ENCODE results near the gene UBE2E1. TPM values are rescaled to one million over a fixed set of nuclear protein-coding genes. Genes with fewer than 3 reads are reported as not detected.

UBE2E1 gene
- total and polyA plus RNA-seq, 7 experiments from 2014 or later = 5.2 to 80.0 (median 65.8) TPM

GRCh38 chr3:23762214-23762613, 43.5 kb upstream of the UBE2E1 start:
- POLR2A ChIA-PET = no interaction called here
- CTCF ChIA-PET = no interaction called here
- peak overlapping the region in 3 of 10 donors; percentile 16 to 30 (median 19) for H3K4me3 Mint-ChIP-seq
- no peak for DNase-seq
- H3K27me3 Mint-ChIP-seq = no peaks in the 10 kb centered on the region
- no peaks in the 10 kb centered on the region for H3K9me3 Mint-ChIP-seq
- Histone ChIP-seq H3K4me1 (ENCODE audit: control insufficient read depth in 2 of 2, insufficient read depth in 2 of 2, low read length in 2 of 2) (peaks cover 0 to 27% of the 10 kb centered on the region in 2 donors), H3K27ac (ENCODE audit: low read depth, low read length) (no peak overlapping the region), H3K36me3 (ENCODE audit: control insufficient read depth in 2 of 3, insufficient read depth in 3 of 3, low read length in 3 of 3) (no peaks in the 10 kb centered on the region), H3K4me3 (ENCODE audit: low read length) (no peak overlapping the region), H3K9me3 (ENCODE audit: control insufficient read depth in 2 of 3, low read length in 3 of 3) (no peaks in the 10 kb centered on the region), H3K27me3 (ENCODE audit: control insufficient read depth in 2 of 2, insufficient read depth in 2 of 2, low read length in 2 of 2) (no peaks in the 10 kb centered on the region)
- ATAC-seq = peak; percentile 29
- intact Hi-C loops (cut with micrococcal nuclease) = no loop called here
- H3K27ac Mint-ChIP-seq = peak overlapping the region in 1 of 9 donors; percentile 62
- peaks cover 2 to 22% (median 10%) of the 10 kb centered on the region in 7 donors for H3K4me1 Mint-ChIP-seq
- H3K36me3 Mint-ChIP-seq = no peaks in the 10 kb centered on the region

DNA sequence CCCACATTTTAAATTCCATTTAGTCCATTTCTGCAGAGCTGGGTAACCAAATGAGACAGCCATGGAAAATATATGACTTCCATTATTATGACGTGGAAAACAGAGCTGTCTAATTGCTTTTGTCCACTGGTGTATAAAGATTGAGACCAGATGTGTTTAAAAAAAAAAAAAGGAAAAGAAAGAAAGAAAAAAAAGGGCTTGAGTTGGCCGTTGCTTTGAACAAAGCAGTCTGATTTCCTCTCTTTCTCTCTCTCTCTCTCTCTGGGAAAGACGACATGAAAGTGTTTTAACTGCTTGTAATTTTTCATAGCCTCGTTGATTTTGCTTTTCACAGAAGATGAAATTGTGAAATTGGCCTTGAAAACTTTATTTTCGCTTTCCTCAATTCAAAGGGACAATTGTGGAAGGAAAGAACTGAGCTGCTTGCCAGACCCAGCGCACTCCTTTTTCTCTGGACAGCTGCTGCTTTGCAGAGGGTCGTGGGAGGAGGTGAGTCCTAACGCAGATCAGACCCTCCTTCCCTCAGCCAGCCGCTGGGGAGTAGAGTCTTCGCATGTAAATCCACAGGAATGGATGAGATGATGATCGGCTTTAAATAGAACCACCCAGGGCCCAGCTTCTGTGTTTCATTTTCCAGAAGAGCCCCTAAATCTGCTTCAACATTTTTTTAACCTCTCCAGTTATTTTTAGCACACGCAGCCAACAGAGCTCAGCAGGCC, 42.8 kb upstream of the UBE2E1 start:
- no peak for ATAC-seq
- H3K9me3 ChIP-seq (ENCODE audit: control insufficient read depth in 2 of 3, low read length in 3 of 3) = no peaks in the 10 kb centered on the region
- Mint-ChIP-seq H3K27ac (peak overlapping the region in 1 of 9 donors; percentile 62), H3K4me3 (peak overlapping the region in 4 of 10 donors; percentile 16 to 42 (median 24)), H3K4me1 (peaks cover 2 to 22% (median 10%) of the 10 kb centered on the region in 7 donors), H3K9me3 (no peaks in the 10 kb centered on the region), H3K36me3 (no peaks in the 10 kb centered on the region), H3K27me3 (no peaks in the 10 kb centered on the region)
- no peak overlapping the region for H3K4me3 ChIP-seq (ENCODE audit: low read length)
- no peaks in the 10 kb centered on the region for H3K27me3 ChIP-seq (ENCODE audit: control insufficient read depth in 2 of 2, insufficient read depth in 2 of 2, low read length in 2 of 2)
- peaks cover 0 to 27% of the 10 kb centered on the region in 2 donors for H3K4me1 ChIP-seq (ENCODE audit: control insufficient read depth in 2 of 2, insufficient read depth in 2 of 2, low read length in 2 of 2)
- no peaks in the 10 kb centered on the region for H3K36me3 ChIP-seq (ENCODE audit: control insufficient read depth in 2 of 3, insufficient read depth in 3 of 3, low read length in 3 of 3)
- ChIA-PET CTCF (no interaction called here), POLR2A (no interaction called here)
- DNase-seq = no peak
- H3K27ac ChIP-seq (ENCODE audit: low read depth, low read length) = no peak overlapping the region
- intact Hi-C loops (cut with micrococcal nuclease) = no loop called here

- no peaks in the 10 kb centered on the region for H3K27me3 Mint-ChIP-seq
- Histone ChIP-seq H3K27me3 (ENCODE audit: control insufficient read depth in 2 of 2, insufficient read depth in 2 of 2, low read length in 2 of 2) (no peaks in the 10 kb centered on the region), H3K9me3 (ENCODE audit: control insufficient read depth in 2 of 3, low read length in 3 of 3) (no peaks in the 10 kb centered on the region), H3K27ac (ENCODE audit: low read depth, low read length) (no peak overlapping the region), H3K36me3 (ENCODE audit: control insufficient read depth in 2 of 3, insufficient read depth in 3 of 3, low read length in 3 of 3) (no peaks in the 10 kb centered on the region), H3K4me1 (ENCODE audit: control insufficient read depth in 2 of 2, insufficient read depth in 2 of 2, low read length in 2 of 2) (peaks cover 0 to 23% of the 10 kb centered on the region in 2 donors), H3K4me3 (ENCODE audit: low read length) (no peak overlapping the region)
- H3K9me3 Mint-ChIP-seq = no peaks in the 10 kb centered on the region
- DNase-seq (no peak), ATAC-seq (no peak)
- peaks cover 2 to 18% (median 10%) of the 10 kb centered on the region in 7 donors for H3K4me1 Mint-ChIP-seq
- intact Hi-C loops (cut with micrococcal nuclease) = no loop called here
- H3K36me3 Mint-ChIP-seq = no peaks in the 10 kb centered on the region
- ChIA-PET CTCF (no interaction called here), POLR2A (no interaction called here)
- H3K4me3 Mint-ChIP-seq = no peak overlapping the region
- no peak overlapping the region for H3K27ac Mint-ChIP-seq
Observed at GRCh38 chr3:23764407-23764806, 41.3 kb upstream of the UBE2E1 start.

DNA sequence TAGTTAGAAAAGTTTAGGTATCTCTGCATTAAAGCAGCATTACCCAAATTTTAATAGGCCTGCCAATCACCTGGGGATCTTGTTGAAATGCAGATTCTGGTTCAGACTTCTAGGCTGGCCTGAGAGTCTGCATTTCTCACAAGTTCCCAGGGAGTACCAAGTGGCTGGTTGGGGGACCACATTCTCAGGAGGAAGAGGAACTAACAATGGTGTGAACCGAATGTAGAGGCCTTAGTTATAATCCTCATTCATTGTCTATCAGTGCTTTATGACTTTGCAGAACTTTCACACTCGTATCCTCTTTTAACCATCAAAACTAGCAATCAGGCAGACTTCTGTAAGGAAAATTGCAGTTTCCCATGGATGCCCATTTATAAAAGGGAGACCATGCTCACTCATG, 38.2 kb upstream of the UBE2E1 start:
- Histone ChIP-seq H3K4me1 (ENCODE audit: control insufficient read depth in 2 of 2, insufficient read depth in 2 of 2, low read length in 2 of 2) (peaks cover 0 to under 1% of the 10 kb centered on the region in 2 donors), H3K27ac (ENCODE audit: low read depth, low read length) (no peak overlapping the region), H3K9me3 (ENCODE audit: control insufficient read depth in 2 of 3, low read length in 3 of 3) (no peaks in the 10 kb centered on the region), H3K4me3 (ENCODE audit: low read length) (no peak overlapping the region), H3K36me3 (ENCODE audit: control insufficient read depth in 2 of 3, insufficient read depth in 3 of 3, low read length in 3 of 3) (no peaks in the 10 kb centered on the region), H3K27me3 (ENCODE audit: control insufficient read depth in 2 of 2, insufficient read depth in 2 of 2, low read length in 2 of 2) (no peaks in the 10 kb centered on the region)
- CTCF ChIA-PET = interaction anchor here (0.6 kb wide), 1 partner anchor 52 kb away, joined by 5 read pairs; no protein-coding TSS in a partner anchor
- POLR2A ChIA-PET = no interaction called here
- DNase-seq (no peak), ATAC-seq (no peak)
- Mint-ChIP-seq H3K4me3 (no peak overlapping the region), H3K27ac (no peak overlapping the region), H3K27me3 (peaks cover 0 to 4% (median 0%) of the 10 kb centered on the region in 5 donors), H3K4me1 (peaks cover 0 to 9% (median 5%) of the 10 kb centered on the region in 7 donors), H3K9me3 (no peaks in the 10 kb centered on the region), H3K36me3 (no peaks in the 10 kb centered on the region)
- intact Hi-C loops (cut with micrococcal nuclease) = no loop called here

DNA sequence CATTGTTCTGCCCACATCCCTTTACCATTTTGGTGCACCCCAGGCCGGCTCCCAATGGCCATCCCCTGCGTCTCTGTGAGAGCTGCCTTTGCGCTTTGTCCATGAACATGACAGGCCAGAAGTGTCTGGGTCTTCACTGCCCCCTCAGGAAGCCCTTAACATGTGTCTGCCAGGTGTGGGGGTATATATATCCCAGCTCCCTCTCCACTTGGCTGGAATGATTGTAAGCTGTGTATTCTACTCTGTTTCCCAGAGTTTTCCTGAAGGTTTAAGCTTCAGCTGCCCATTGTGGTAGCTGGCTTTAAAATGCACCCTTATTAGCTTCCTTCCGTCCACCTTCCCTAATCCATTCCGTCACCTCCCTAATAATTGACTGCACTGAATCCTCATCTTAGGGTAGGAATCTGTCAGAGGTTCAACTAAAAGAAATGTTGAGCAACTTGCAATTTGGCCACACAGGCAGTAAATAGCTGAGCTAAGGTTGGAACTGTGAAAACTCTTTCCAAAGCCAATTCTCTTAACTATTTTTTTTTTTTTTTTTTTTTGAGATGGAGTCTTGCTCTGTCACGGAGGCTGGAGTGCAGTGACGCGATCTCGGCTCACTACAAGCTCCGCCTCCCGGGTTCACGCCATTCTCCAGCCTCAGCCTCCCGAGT, 30.4 kb upstream of the UBE2E1 start:
- peaks cover 0 to 2% (median 0%) of the 10 kb centered on the region in 11 donors for H3K9me3 Mint-ChIP-seq
- no peaks in the 10 kb centered on the region for H3K36me3 ChIP-seq (ENCODE audit: control insufficient read depth in 2 of 3, insufficient read depth in 3 of 3, low read length in 3 of 3)
- no peak overlapping the region for H3K27ac Mint-ChIP-seq
- H3K27ac ChIP-seq (ENCODE audit: low read depth, low read length) = no peak overlapping the region
- H3K36me3 Mint-ChIP-seq = no peaks in the 10 kb centered on the region
- no peaks in the 10 kb centered on the region for H3K27me3 ChIP-seq (ENCODE audit: control insufficient read depth in 2 of 2, insufficient read depth in 2 of 2, low read length in 2 of 2)
- no peaks in the 10 kb centered on the region for H3K4me1 Mint-ChIP-seq
- no peaks in the 10 kb centered on the region for H3K4me1 ChIP-seq (ENCODE audit: control insufficient read depth in 2 of 2, insufficient read depth in 2 of 2, low read length in 2 of 2)
- DNase-seq (no peak), ATAC-seq (no peak)
- ChIA-PET CTCF (no interaction called here), POLR2A (no interaction called here)
- no peaks in the 10 kb centered on the region for H3K9me3 ChIP-seq (ENCODE audit: control insufficient read depth in 2 of 3, low read length in 3 of 3)
- no peak overlapping the region for H3K4me3 ChIP-seq (ENCODE audit: low read length)
- no peak overlapping the region for H3K4me3 Mint-ChIP-seq
- intact Hi-C loops (cut with micrococcal nuclease) = no loop called here
- H3K27me3 Mint-ChIP-seq = peaks cover 0 to 6% (median 5%) of the 10 kb centered on the region in 5 donors

- no peaks in the 10 kb centered on the region for H3K36me3 ChIP-seq (ENCODE audit: control insufficient read depth in 2 of 3, insufficient read depth in 3 of 3, low read length in 3 of 3)
- ATAC-seq (no peak), DNase-seq (no peak)
- Mint-ChIP-seq H3K4me1 (no peaks in the 10 kb centered on the region), H3K27me3 (peaks cover 3 to 10% (median 6%) of the 10 kb centered on the region in 5 donors), H3K36me3 (no peaks in the 10 kb centered on the region), H3K27ac (no peak overlapping the region), H3K4me3 (no peak overlapping the region), H3K9me3 (peaks cover 0 to 2% (median 0%) of the 10 kb centered on the region in 11 donors)
- H3K27me3 ChIP-seq (ENCODE audit: control insufficient read depth in 2 of 2, insufficient read depth in 2 of 2, low read length in 2 of 2) = no peaks in the 10 kb centered on the region
- ChIA-PET CTCF (no interaction called here), POLR2A (no interaction called here)
- no peak overlapping the region for H3K27ac ChIP-seq (ENCODE audit: low read depth, low read length)
- intact Hi-C loops (cut with micrococcal nuclease) = no loop called here
- H3K4me3 ChIP-seq (ENCODE audit: low read length) = no peak overlapping the region
- no peaks in the 10 kb centered on the region for H3K4me1 ChIP-seq (ENCODE audit: control insufficient read depth in 2 of 2, insufficient read depth in 2 of 2, low read length in 2 of 2)
- H3K9me3 ChIP-seq (ENCODE audit: control insufficient read depth in 2 of 3, low read length in 3 of 3) = no peaks in the 10 kb centered on the region
Observed at GRCh38 chr3:23776352-23776891, 29.3 kb upstream of the UBE2E1 start.

Data from naive thymus-derived CD4-positive, alpha-beta T cell (primary cell).